HPDE6-E6E7 (cell line): ENCODE measurements around the gene RMDN2.

Experiments used
- DNase-seq: peaks from one replicate; pipeline ENCODE4 v3.0.0; 2011; ENCODE audit warnings: missing footprints; ENCODE audit errors: extremely low spot score

Gene RMDN2

GRCh38 chr2:37925063-37925897, at the start of gene RMDN2:
RMDN2 (plus strand) TSS chr2:37925287; CDS start chr2:37929278, 3,991 bp downstream.
- DNase-seq: peak; percentile 49

- no peak for DNase-seq
These were observed 49.6 kb upstream of the RMDN2 start for GRCh38 chr2:37875403-37875906.

- DNase-seq: no peak
These were observed 48.9 kb upstream of the RMDN2 start for GRCh38 chr2:37876227-37876626.

- DNase-seq: peak; percentile 49
These were observed 47.4 kb upstream of the RMDN2 start for GRCh38 chr2:37877457-37878315.

- no peak for DNase-seq
These were observed 46.6 kb upstream of the RMDN2 start for GRCh38 chr2:37878536-37878935.

- DNase-seq: no peak
These were observed 44.5 kb upstream of the RMDN2 start for GRCh38 chr2:37880551-37880950.

- no peak for DNase-seq
These were observed 43.7 kb upstream of the RMDN2 start for GRCh38 chr2:37881397-37881796.

GRCh38 chr2:37882036-37882435, 43.1 kb upstream of the RMDN2 start:
- DNase-seq: no peak

GRCh38 chr2:37883518-37883917, 41.6 kb upstream of the RMDN2 start:
- DNase-seq: no peak

- no peak for DNase-seq
These were observed 39.6 kb upstream of the RMDN2 start for GRCh38 chr2:37885329-37885993.

GRCh38 chr2:37886745-37887144, 38.3 kb upstream of the RMDN2 start:
- DNase-seq: no peak

GRCh38 chr2:37887286-37887685, 37.8 kb upstream of the RMDN2 start:
- DNase-seq: no peak

- peak; percentile 77 for DNase-seq
These were observed 34.1 kb upstream of the RMDN2 start for GRCh38 chr2:37890893-37891495.

- DNase-seq: no peak
These were observed 33.1 kb upstream of the RMDN2 start for GRCh38 chr2:37891846-37892435.

GRCh38 chr2:37892436-37893114, 32.5 kb upstream of the RMDN2 start:
- no peak for DNase-seq

GRCh38 chr2:37893327-37893726, 31.8 kb upstream of the RMDN2 start:
- DNase-seq: no peak

- DNase-seq: no peak
These were observed 31.0 kb upstream of the RMDN2 start for GRCh38 chr2:37894047-37894446.

GRCh38 chr2:37894601-37895000, 30.5 kb upstream of the RMDN2 start:
- no peak for DNase-seq

- DNase-seq: no peak
These were observed 29.9 kb upstream of the RMDN2 start for GRCh38 chr2:37895140-37895539.

- no peak for DNase-seq
These were observed 28.8 kb upstream of the RMDN2 start for GRCh38 chr2:37896319-37896718.

- no peak for DNase-seq
These were observed 27.6 kb upstream of the RMDN2 start for GRCh38 chr2:37897511-37897910.
